ENCODE data around the gene TBL1XR1. TPM values are rescaled to one million over a fixed set of nuclear protein-coding genes. Genes with fewer than 3 reads are reported as not detected.

The TBL1XR1 gene
- total and polyA plus RNA-seq, 3 experiments from 2014 or later: 36.3 to 193 (median 173) TPM

DNA sequence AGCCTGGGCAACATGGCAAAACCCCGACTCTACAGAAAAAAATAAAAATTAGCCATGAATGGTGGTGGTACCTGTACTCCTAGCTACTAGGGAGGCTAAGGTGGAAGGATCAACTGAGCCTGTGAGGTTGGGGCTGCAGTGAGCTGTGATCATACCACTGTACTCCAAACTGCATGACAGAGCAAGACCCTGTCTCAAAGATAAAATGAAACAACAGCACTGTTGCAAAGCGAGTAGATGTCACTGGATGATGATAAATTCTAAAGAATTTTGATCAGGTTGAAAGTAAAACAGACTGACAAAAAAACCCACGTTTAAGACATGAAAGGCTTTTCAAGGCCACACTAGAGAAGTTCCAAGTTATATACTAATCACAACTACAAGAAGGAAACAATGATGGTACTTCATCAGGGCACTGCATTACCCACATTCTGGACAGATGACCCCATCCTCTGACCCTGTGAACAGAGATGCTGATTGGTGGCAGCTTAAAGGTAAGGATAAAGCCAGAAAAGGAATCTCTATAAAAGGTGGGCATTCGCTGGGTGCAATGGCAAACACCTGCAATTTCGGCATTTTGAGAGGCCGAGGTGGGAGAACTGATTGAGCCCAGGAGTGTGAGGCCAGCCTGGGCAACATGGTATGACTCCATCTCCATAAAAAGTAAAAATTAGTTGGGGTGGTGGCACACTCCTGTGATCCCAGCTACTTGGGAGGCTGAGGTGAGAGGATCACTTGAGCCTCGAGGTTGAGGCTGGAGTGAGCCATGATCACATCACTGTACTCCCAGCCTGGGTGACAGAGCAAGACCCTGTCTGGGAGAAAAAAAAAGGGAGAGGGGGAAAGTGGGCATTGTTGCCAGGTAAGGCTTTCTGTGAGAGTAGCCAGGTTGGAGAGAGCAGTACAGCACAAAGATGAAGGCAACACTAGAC, 59.2 kb downstream of the TBL1XR1 start:
- peaks cover 3 to 12% (median 4%) of the 10 kb centered on the region in 3 donors for H3K36me3 Mint-ChIP-seq
- Histone ChIP-seq H3K4me3 (ENCODE audit: low read length) (no peak overlapping the region), H3K9me3 (ENCODE audit: low read length) (no peaks in the 10 kb centered on the region), H3K27ac (ENCODE audit: low read depth, low read length) (no peak overlapping the region), H3K36me3 (ENCODE audit: insufficient read depth, low read length) (no peaks in the 10 kb centered on the region), H3K4me1 (ENCODE audit: insufficient read depth, low read length) (peaks cover 54% of the 10 kb centered on the region), H3K27me3 (ENCODE audit: insufficient read depth, low read length, poor library complexity, severe bottlenecking) (no peaks in the 10 kb centered on the region)
- H3K4me3 Mint-ChIP-seq: peak overlapping the region in 6 of 7 donors; percentile 58 to 82 (median 66)
- ChIA-PET POLR2A (no interaction called here), CTCF (no interaction called here)
- no peak for DNase-seq
- H3K4me1 Mint-ChIP-seq: peaks cover 59 to 91% (median 86%) of the 10 kb centered on the region in 3 donors
- H3K27ac Mint-ChIP-seq: peak overlapping the region in 7 of 8 donors; percentile 7 to 88 (median 42)
- H3K9me3 Mint-ChIP-seq: no peaks in the 10 kb centered on the region
- no peaks in the 10 kb centered on the region for H3K27me3 Mint-ChIP-seq

DNA sequence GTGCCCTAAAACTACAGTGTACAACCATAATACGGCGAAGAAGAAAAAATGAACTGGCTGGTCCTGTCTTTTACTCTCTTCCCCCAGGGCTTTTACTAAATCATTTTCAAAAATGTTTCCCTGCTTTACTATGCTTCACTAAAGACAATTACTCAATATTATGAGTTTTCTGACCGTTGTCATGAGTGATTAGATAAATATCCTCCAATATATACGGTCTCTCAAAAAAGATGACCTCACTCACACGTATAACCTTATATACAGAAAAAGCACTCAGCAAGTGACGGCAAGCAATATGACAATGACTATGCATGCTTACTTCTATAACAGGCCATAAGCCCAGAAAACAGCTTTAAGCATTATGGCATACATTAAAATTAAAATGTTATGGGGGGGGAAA, 60.5 kb downstream of the TBL1XR1 start:
- Histone ChIP-seq H3K4me1 (ENCODE audit: insufficient read depth, low read length) (peaks cover 50% of the 10 kb centered on the region), H3K36me3 (ENCODE audit: insufficient read depth, low read length) (no peaks in the 10 kb centered on the region), H3K9me3 (ENCODE audit: low read length) (no peaks in the 10 kb centered on the region), H3K4me3 (ENCODE audit: low read length) (no peak overlapping the region), H3K27ac (ENCODE audit: low read depth, low read length) (no peak overlapping the region), H3K27me3 (ENCODE audit: insufficient read depth, low read length, poor library complexity, severe bottlenecking) (no peaks in the 10 kb centered on the region)
- H3K4me3 Mint-ChIP-seq: no peak overlapping the region
- peaks cover 60 to 90% (median 87%) of the 10 kb centered on the region in 3 donors for H3K4me1 Mint-ChIP-seq
- POLR2A ChIA-PET: no interaction called here
- no peaks in the 10 kb centered on the region for H3K9me3 Mint-ChIP-seq
- H3K27me3 Mint-ChIP-seq: no peaks in the 10 kb centered on the region
- H3K36me3 Mint-ChIP-seq: peaks cover 3 to 19% (median 4%) of the 10 kb centered on the region in 3 donors
- DNase-seq: no peak
- CTCF ChIA-PET: no interaction called here
- peak overlapping the region in 1 of 8 donors; percentile 12 for H3K27ac Mint-ChIP-seq

DNA sequence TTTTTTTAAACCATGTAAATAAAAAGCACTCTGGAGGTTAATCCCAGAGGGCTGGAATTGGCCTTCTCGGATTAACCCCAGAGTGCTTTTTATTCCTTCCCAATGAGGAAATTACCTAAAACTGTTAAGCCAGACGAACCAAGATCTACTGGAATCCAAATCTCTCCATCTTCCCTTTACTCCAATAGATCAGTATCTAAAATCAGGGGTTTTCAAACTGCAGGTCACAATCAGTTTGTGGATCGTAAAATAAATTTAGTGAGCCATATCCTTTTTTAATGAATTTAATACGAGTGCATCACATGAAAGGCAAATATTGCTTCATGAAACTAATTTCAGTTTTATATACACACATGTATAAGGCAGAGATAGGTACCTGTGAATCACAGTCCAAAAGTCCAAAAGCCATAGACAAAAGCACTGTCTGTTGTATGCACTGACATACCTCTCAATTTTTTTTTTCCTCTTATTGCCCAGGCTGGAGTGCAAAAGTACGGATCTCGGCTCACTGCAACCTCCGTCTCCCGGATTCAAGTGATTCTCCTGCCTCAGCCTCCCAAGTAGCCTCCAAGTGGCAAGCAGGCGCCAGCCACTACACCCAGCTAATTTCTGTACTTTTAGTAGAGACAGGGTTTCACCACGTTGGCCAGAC, 61.3 kb downstream of the TBL1XR1 start:
- no peak overlapping the region for H3K27ac ChIP-seq (ENCODE audit: low read depth, low read length)
- no peaks in the 10 kb centered on the region for H3K36me3 ChIP-seq (ENCODE audit: insufficient read depth, low read length)
- peak overlapping the region in 1 of 7 donors; percentile 36 for H3K4me3 Mint-ChIP-seq
- H3K4me3 ChIP-seq (ENCODE audit: low read length): no peak overlapping the region
- ChIA-PET CTCF (no interaction called here), POLR2A (no interaction called here)
- DNase-seq: no peak
- no peaks in the 10 kb centered on the region for H3K9me3 ChIP-seq (ENCODE audit: low read length)
- H3K36me3 Mint-ChIP-seq: peaks cover 3 to 22% (median 4%) of the 10 kb centered on the region in 3 donors
- H3K9me3 Mint-ChIP-seq: no peaks in the 10 kb centered on the region
- H3K27me3 Mint-ChIP-seq: no peaks in the 10 kb centered on the region
- no peaks in the 10 kb centered on the region for H3K27me3 ChIP-seq (ENCODE audit: insufficient read depth, low read length, poor library complexity, severe bottlenecking)
- H3K4me1 ChIP-seq (ENCODE audit: insufficient read depth, low read length): peaks cover 49% of the 10 kb centered on the region
- peak overlapping the region in 1 of 8 donors; percentile 83 for H3K27ac Mint-ChIP-seq
- peaks cover 62 to 90% (median 87%) of the 10 kb centered on the region in 3 donors for H3K4me1 Mint-ChIP-seq

DNA sequence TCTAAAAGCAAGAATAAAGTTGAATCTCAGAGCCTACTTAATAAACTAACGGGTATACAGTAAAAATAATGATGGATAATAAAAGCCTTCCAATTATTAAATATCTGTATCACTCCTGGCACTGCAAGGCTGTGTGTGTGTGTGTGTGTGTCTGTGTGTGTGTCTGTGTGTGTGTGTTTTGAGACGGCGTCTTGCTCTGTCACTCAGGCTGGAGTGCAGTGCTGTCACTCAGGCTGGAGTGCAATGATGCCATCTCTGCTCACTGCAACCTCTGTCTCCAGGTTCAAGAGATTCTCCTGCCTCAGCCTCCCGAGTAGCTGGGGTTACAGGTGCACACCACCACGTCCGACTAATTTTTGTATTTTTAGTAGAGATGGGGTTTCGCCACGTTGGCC, 62.5 kb downstream of the TBL1XR1 start:
- Histone ChIP-seq H3K36me3 (ENCODE audit: insufficient read depth, low read length) (no peaks in the 10 kb centered on the region), H3K27me3 (ENCODE audit: insufficient read depth, low read length, poor library complexity, severe bottlenecking) (no peaks in the 10 kb centered on the region), H3K9me3 (ENCODE audit: low read length) (no peaks in the 10 kb centered on the region), H3K4me1 (ENCODE audit: insufficient read depth, low read length) (peaks cover 40% of the 10 kb centered on the region), H3K4me3 (ENCODE audit: low read length) (no peak overlapping the region), H3K27ac (ENCODE audit: low read depth, low read length) (no peak overlapping the region)
- no peaks in the 10 kb centered on the region for H3K27me3 Mint-ChIP-seq
- DNase-seq: no peak
- ChIA-PET POLR2A (no interaction called here), CTCF (no interaction called here)
- no peaks in the 10 kb centered on the region for H3K9me3 Mint-ChIP-seq
- H3K4me3 Mint-ChIP-seq: no peak overlapping the region
- peak overlapping the region in 3 of 8 donors; percentile 1 to 56 (median 15) for H3K27ac Mint-ChIP-seq
- H3K4me1 Mint-ChIP-seq: peaks cover 64 to 89% (median 88%) of the 10 kb centered on the region in 3 donors
- H3K36me3 Mint-ChIP-seq: peaks cover 3 to 31% (median 8%) of the 10 kb centered on the region in 3 donors

DNA sequence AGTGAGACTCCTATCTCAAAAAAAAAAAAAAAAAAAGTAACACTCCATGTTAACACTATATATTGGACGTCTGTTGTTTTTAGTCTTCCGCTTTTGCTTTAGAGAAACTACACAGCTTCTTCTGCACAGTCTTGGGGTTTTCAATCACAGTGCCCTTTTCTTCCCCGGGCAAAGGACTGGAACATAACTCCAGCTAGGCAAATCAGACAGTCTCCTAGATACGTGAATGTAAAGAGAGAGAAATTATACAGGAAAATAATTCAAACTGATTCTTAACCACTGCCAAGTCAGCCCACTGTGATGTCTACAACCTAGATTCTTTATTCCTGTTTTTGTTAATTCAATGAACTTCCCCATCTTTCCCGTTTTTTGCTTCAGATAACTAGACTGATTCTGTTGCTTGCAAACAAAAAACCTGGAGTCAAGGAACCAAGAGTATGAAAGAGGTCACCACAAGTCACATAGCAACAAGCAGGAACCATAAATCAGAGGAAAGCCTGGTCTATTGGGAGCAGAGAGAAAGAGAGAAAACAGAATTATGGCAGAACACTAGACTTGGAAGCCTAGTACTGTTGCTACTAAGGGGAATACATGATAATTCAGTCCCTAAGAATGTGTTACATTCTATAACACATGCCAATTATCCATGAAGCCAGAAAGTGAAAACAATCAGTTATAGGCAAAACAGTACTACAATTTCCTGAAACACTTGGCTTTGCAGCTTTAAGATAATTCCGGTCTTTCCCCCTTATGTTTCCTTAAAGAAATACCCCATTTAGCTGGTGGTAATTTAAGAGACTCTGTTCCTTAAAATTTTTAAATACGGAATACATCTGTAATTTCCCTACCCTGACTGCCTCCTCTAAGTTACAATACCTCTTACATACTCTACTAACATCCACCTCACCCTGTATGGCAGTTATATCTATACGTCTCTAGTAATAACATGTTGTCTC, 63.1 kb downstream of the TBL1XR1 start:
- peak overlapping the region in 1 of 7 donors; percentile 64 for H3K4me3 Mint-ChIP-seq
- no peaks in the 10 kb centered on the region for H3K9me3 Mint-ChIP-seq
- ChIA-PET CTCF (interaction anchor here (1.1 kb wide), 1 partner anchor 11 kb away, joined by 3 read pairs; no protein-coding TSS in a partner anchor), POLR2A (interaction anchor here (0.5 kb wide), 1 partner anchor 56 kb away, joined by 3 read pairs; no protein-coding TSS in a partner anchor)
- H3K27ac Mint-ChIP-seq: peak overlapping the region in 6 of 8 donors; percentile 8 to 89 (median 62)
- DNase-seq: no peak
- H3K27me3 Mint-ChIP-seq: no peaks in the 10 kb centered on the region
- no peaks in the 10 kb centered on the region for H3K36me3 ChIP-seq (ENCODE audit: insufficient read depth, low read length)
- peaks cover 59 to 89% (median 87%) of the 10 kb centered on the region in 3 donors for H3K4me1 Mint-ChIP-seq
- H3K4me1 ChIP-seq (ENCODE audit: insufficient read depth, low read length): peaks cover 34% of the 10 kb centered on the region
- H3K27ac ChIP-seq (ENCODE audit: low read depth, low read length): no peak overlapping the region
- H3K9me3 ChIP-seq (ENCODE audit: low read length): no peaks in the 10 kb centered on the region
- peaks cover 3 to 35% (median 8%) of the 10 kb centered on the region in 3 donors for H3K36me3 Mint-ChIP-seq
- H3K27me3 ChIP-seq (ENCODE audit: insufficient read depth, low read length, poor library complexity, severe bottlenecking): no peaks in the 10 kb centered on the region
- H3K4me3 ChIP-seq (ENCODE audit: low read length): no peak overlapping the region

DNA sequence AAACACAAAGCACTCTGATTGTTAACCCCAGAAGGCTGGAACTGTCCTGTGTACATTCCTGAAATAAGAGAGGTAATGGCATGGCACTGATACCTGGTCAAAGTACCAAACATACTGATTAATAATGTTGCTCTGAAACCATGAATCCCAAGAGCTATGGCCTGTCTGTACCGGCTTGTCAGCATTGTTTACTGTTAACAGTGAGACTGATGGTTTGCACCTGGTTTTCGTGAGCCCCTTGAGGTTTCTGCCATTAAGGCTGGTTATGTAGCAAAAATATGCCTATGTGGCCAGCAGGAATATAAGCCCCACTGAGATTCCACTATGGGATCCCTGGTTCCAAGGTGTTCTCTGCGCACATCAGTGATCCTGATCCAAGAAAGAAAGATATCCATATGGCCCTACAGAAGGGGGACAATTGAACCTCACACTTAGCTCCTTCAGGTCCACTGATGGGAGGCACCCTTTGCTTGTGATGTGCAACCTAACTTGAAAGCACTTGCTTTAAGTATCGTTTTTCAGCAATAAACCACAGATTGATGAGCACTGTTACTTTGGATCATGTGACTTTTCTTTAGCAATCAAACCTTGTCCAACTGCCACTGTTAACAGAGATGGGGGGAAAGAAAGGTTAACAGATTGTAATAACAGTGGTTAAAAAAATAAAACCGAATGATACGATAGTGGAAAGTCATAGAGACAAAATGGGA, 65.2 kb downstream of the TBL1XR1 start:
- no peaks in the 10 kb centered on the region for H3K36me3 ChIP-seq (ENCODE audit: insufficient read depth, low read length)
- DNase-seq: no peak
- H3K27me3 ChIP-seq (ENCODE audit: insufficient read depth, low read length, poor library complexity, severe bottlenecking): no peaks in the 10 kb centered on the region
- H3K27ac ChIP-seq (ENCODE audit: low read depth, low read length): no peak overlapping the region
- no peaks in the 10 kb centered on the region for H3K9me3 ChIP-seq (ENCODE audit: low read length)
- Mint-ChIP-seq H3K27me3 (no peaks in the 10 kb centered on the region), H3K27ac (peak overlapping the region in 7 of 8 donors; percentile 0 to 84 (median 57)), H3K36me3 (peaks cover 3 to 45% (median 8%) of the 10 kb centered on the region in 3 donors), H3K9me3 (no peaks in the 10 kb centered on the region), H3K4me3 (peak overlapping the region in 5 of 7 donors; percentile 3 to 58 (median 33)), H3K4me1 (peaks cover 60 to 90% (median 86%) of the 10 kb centered on the region in 3 donors)
- peaks cover 21% of the 10 kb centered on the region for H3K4me1 ChIP-seq (ENCODE audit: insufficient read depth, low read length)
- CTCF ChIA-PET: no interaction called here
- H3K4me3 ChIP-seq (ENCODE audit: low read length): no peak overlapping the region
- POLR2A ChIA-PET: no interaction called here

DNA sequence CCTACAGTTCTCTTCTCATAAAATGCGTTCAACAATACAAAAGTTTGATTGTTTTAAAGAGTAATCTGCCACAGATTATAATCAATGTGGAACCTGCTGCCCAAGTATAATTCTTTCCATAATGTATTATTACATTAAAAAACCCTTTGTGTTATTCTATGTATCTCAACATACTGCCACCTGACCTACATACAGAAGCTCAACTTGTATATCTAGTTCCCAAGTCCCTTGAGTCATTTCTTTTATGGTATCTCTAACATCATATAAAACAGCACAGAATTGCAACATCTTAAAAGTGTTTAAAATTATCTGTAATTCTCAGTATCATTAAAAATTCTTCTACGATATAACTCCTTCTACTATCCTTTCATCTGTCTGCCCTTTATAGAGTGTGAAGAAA, 70.3 kb downstream of the TBL1XR1 start:
- Histone ChIP-seq H3K4me1 (ENCODE audit: insufficient read depth, low read length) (peaks cover 26% of the 10 kb centered on the region), H3K27ac (ENCODE audit: low read depth, low read length) (no peak overlapping the region), H3K4me3 (ENCODE audit: low read length) (no peak overlapping the region), H3K9me3 (ENCODE audit: low read length) (no peaks in the 10 kb centered on the region), H3K36me3 (ENCODE audit: insufficient read depth, low read length) (no peaks in the 10 kb centered on the region), H3K27me3 (ENCODE audit: insufficient read depth, low read length, poor library complexity, severe bottlenecking) (no peaks in the 10 kb centered on the region)
- peaks cover 0 to 2% (median 0%) of the 10 kb centered on the region in 5 donors for H3K9me3 Mint-ChIP-seq
- H3K27ac Mint-ChIP-seq: no peak overlapping the region
- ChIA-PET POLR2A (no interaction called here), CTCF (no interaction called here)
- H3K36me3 Mint-ChIP-seq: peaks cover 0 to 35% (median 4%) of the 10 kb centered on the region in 3 donors
- no peak for DNase-seq
- H3K4me3 Mint-ChIP-seq: no peak overlapping the region
- H3K4me1 Mint-ChIP-seq: peaks cover 80 to 97% (median 92%) of the 10 kb centered on the region in 3 donors
- H3K27me3 Mint-ChIP-seq: no peaks in the 10 kb centered on the region
